GM12873 (cell line): Measurements from ENCODE around the gene PRKAR1B.

Experiments used
- TF ChIP-seq, protein P1 (sequence below): IDR thresholded peaks from 2 replicates; pipeline ENCODE4 v1.5.1; 2012; ENCODE audit warnings: low read depth, mild to moderate bottlenecking, moderate library complexity, low read length, control low read depth; ENCODE audit not compliant: insufficient read depth; ENCODE audit errors: missing control alignments

Gene PRKAR1B

DNA sequence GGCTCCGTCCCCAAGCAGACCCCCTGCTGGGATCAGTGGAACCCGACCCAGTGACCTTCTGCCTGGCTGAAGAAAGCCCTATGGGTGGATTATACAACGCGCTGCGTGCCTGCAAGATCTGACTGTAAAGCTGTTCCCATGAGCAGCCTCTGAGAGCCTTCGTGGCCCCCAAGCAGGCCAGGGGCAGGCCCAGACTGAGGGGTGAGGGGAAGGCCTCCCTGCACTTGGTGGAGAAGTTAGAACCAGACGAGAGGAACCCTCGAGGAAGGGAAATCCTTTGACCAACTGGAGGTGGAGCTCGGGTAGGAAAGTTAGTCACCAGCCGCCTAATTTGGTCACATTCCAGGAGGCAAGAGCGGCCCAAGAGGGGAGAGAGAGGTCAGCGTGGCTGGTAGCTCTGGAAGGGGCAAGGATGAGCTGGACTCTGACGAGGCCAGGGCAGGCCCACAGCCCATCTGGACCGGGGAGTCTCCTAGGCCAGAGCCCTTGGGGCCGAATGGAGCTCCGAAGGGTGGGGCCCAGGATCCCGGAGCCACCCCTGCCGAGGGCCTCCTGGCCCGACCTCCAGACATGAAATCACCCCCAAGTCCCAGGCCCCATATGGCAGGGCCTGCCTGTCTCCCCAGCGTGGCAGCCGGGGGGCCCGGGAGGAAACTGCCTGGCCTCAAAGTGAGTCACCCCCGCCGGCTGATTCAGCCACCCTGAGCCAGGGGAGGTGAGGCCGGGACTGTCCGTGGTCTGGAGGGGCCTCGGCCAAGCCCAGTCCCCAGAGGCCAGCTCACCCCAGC lies 184.2 kb downstream of the PRKAR1B start:
- TF ChIP-seq, protein P1, sequence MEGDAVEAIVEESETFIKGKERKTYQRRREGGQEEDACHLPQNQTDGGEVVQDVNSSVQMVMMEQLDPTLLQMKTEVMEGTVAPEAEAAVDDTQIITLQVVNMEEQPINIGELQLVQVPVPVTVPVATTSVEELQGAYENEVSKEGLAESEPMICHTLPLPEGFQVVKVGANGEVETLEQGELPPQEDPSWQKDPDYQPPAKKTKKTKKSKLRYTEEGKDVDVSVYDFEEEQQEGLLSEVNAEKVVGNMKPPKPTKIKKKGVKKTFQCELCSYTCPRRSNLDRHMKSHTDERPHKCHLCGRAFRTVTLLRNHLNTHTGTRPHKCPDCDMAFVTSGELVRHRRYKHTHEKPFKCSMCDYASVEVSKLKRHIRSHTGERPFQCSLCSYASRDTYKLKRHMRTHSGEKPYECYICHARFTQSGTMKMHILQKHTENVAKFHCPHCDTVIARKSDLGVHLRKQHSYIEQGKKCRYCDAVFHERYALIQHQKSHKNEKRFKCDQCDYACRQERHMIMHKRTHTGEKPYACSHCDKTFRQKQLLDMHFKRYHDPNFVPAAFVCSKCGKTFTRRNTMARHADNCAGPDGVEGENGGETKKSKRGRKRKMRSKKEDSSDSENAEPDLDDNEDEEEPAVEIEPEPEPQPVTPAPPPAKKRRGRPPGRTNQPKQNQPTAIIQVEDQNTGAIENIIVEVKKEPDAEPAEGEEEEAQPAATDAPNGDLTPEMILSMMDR, result no peak

- TF ChIP-seq, protein P1, result no peak
Observed at GRCh38 chr7:542131-542712, 184.9 kb downstream of the PRKAR1B start.

GRCh38 chr7:541661-542060 lies 185.4 kb downstream of the PRKAR1B start:
- TF ChIP-seq, protein P1, result no peak

DNA sequence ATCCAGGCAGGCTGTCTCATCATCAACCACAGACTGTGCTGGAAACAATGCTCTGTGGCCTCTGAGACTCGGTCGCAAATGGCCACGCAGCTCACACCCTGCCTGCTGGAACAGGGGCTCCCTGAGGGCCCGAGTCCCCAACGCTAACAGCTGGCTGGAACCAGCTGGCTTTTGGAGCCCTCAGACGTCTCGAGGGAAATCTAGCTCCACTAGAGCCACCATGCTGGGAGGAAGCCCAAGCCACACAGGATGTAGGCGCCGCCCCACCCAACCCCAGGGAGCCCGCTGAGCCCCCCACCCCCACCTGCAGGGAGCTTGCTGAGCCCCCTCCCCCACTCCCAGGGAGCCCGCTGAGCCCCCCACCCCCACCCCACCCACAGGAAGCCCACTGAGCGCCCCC lies 186.1 kb downstream of the PRKAR1B start:
- TF ChIP-seq, protein P1, result no peak

DNA sequence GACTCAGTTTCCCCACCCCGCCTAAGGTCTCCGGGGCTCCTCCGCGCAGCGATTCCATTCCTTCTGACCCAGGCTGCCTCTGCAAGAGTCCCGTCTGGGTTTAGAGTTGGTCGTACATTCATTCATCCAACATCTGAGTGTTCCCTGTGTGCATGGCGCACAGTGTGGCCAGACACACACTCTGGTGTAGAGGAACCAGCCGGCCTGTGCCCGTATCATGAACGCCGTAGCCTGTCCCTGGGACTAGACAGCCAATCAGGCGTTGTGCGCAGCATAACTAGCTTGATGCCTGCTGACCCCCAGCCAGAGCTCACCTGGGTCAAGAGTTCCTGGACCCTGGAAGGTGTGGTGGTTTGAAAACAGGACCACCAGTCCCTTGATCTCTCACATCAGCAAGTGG lies 186.5 kb downstream of the PRKAR1B start:
- TF ChIP-seq, protein P1, result no peak

DNA sequence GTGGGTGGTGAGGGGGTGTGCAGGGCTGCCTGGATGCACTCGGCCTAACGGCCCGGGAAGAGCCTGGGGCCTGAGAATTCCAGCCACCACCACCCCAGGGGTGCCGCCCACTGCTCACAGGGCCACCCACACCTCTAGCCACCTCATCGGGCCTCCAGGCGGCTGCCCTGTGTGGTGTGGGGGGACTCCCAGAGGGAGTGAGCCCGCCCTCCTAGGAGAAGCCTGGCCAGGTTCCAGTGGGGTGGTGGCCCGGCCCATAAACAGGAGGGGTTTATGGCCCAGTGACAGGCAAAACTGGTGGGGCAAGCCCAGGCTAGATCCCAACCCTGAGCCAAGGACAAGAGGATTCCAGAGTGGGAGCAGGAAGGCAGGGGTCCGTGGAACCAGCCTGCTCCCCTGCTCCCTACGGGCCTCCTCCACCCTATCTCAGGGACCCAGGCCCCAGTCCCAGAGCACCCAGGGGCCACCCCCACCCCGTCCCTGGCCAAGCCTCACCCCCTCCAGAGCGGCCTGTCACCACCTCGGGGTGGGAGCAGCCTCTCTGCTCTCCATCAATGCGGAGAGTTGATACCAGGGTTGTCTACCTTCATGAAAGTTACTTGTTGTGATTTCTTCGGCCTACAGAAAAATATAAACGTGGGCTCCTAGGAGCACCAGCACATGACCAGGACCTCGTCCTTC lies 187.2 kb downstream of the PRKAR1B start:
- TF ChIP-seq, protein P1, result no peak
